GM12878 (cell line): ENCODE results near the gene MPRIP. TPM values are rescaled to one million over a fixed set of nuclear protein-coding genes. Genes with fewer than 3 reads are reported as not detected.

Source experiments
- ATAC-seq: fragments of 200-7000 bp; cut with Tn5 transposase; 3 replicates; pipeline ENCODE4 v1.9.1; 2020; ENCODE audit warnings: mild to moderate bottlenecking, moderate library complexity
- BruUV-seq: library from RNA; stranded (reverse); fragments of 400-500 nt; replicated peaks from 2 replicates; lab custom pipeline; 2021; lab: Mats Ljungman, UMichigan
- CTCF ChIA-PET: fragments of 300-600 bp; sonication (Branson Sonifier 250); formaldehyde crosslinking; extraction: SDS; loops from one replicate; lab custom pipeline; 2021; ENCODE audit warnings: inconsistent platforms; lab: Yijun Ruan, JAX
- POLR2A ChIA-PET: fragments of 350-600 bp; formaldehyde crosslinking; extraction: SDS; loops from one replicate; lab custom pipeline; 2021; ENCODE audit warnings: inconsistent platforms; lab: Charles Lee
- RAD21 ChIA-PET: fragments of 300-600 bp; sonication (Branson Sonifier 250); formaldehyde crosslinking; loops from one replicate; lab custom pipeline; 2023; ENCODE audit warnings: antibody characterized with exemption; ENCODE audit not compliant: unreplicated experiment; lab: Charles Lee
- SMC1A ChIA-PET: fragments of 300-600 bp; sonication (Branson Sonifier 250); formaldehyde crosslinking; loops from one replicate; lab custom pipeline; 2023; ENCODE audit not compliant: unreplicated experiment, uncharacterized antibody; lab: Charles Lee
- DNase-seq: peaks from one replicate; pipeline ENCODE4 v3.0.0-alpha.2; 2011; ENCODE audit warnings: low read depth, low spot score
- FAIRE-seq: peaks from 3 replicates; lab custom pipeline; 2011; peaks lifted over from hg19 to GRCh38; lab: Jason Lieb, UNC
- H2AFZ ChIP-seq: 2 replicates; pipeline ENCODE4 v1.6.0; 2011; ENCODE audit warnings: low read depth, low read length, control low read depth; ENCODE audit not compliant: control insufficient read depth
- H3K27ac ChIP-seq: 2 replicates; pipeline ENCODE4 v1.5.1; 2011; ENCODE audit warnings: control low read depth; ENCODE audit not compliant: control insufficient read depth, insufficient read depth
- H3K27me3 ChIP-seq, 2 experiments: replicated peaks in 1 of 2; 2 replicates each; pipeline versions ENCODE4 v1.6.0 to v1.6.1; 2011; ENCODE audit warnings: low read length in 1 of 2; ENCODE audit not compliant: control insufficient read depth in 2 of 2, insufficient read depth in 2 of 2
- H3K36me3 ChIP-seq, 2 experiments: 2 replicates each; pipeline ENCODE4 v1.5.1; 2011; ENCODE audit warnings: low read length in 1 of 2; ENCODE audit not compliant: control insufficient read depth in 2 of 2, insufficient read depth in 2 of 2
- H3K4me1 ChIP-seq: 2 replicates; pipeline ENCODE4 v1.6.1; 2011; ENCODE audit warnings: mild to moderate bottlenecking, low read length, moderate library complexity, mixed read lengths; ENCODE audit not compliant: control insufficient read depth, insufficient read depth
- H3K4me2 ChIP-seq: 2 replicates; pipeline ENCODE4 v1.6.0; 2011; ENCODE audit warnings: control low read depth; ENCODE audit not compliant: control insufficient read depth, insufficient read depth
- H3K4me3 ChIP-seq: fragments of 200-600 bp; sonication (generic); 2 replicates; pipeline ENCODE4 v1.5.1; 2016
- H3K79me2 ChIP-seq: 2 replicates; pipeline ENCODE4 v1.6.0; 2011; ENCODE audit warnings: low read length; ENCODE audit not compliant: control insufficient read depth, insufficient read depth
- H3K9ac ChIP-seq: 2 replicates; pipeline ENCODE4 v1.8.0; 2011; ENCODE audit warnings: low read length, control low read depth, mixed read lengths; ENCODE audit not compliant: control insufficient read depth, insufficient read depth
- H3K9me3 ChIP-seq: replicated peaks from 3 replicates; pipeline ENCODE4 v1.5.1; 2011; ENCODE audit warnings: mild to moderate bottlenecking, low read length; ENCODE audit not compliant: control insufficient read depth, insufficient read depth
- H4K20me1 ChIP-seq: 2 replicates; pipeline ENCODE4 v1.6.0; 2011; ENCODE audit not compliant: control insufficient read depth, insufficient read depth
- EGR1 ChIP-seq, 2 experiments: IDR thresholded peaks; 1 replicate in 1 of 2; 2 replicates in 1 of 2; pipeline ENCODE4 v1.6.1; 2011 to 2012; ENCODE audit warnings: low read depth in 2 of 2, low read length in 2 of 2, borderline replicate concordance in 1 of 2, mild to moderate bottlenecking in 1 of 2, moderate library complexity in 1 of 2
- PAX5 ChIP-seq: IDR thresholded peaks from 2 replicates; pipeline ENCODE4 v1.6.1; 2011; ENCODE audit warnings: low read depth, low read length, borderline replicate concordance
- POLR2A ChIP-seq: IDR thresholded peaks from 2 replicates; pipeline ENCODE4 v1.6.1; 2011; ENCODE audit warnings: low read depth, mild to moderate bottlenecking, low read length
- SMAD1 ChIP-seq: fragments of 450-650 bp; IDR thresholded peaks from 2 replicates; pipeline ENCODE4 v1.6.1; 2018; ENCODE audit warnings: mild to moderate bottlenecking, low read depth; ENCODE audit not compliant: partially characterized antibody
- WGBS: methylation state at CpG from one replicate; pipeline ENCODE4 v1.1.6; 2016; ENCODE audit warnings: low lambda C conversion rate; ENCODE audit not compliant: insufficient replicate concordance, insufficient coverage; ENCODE audit errors: missing lambda C conversion rate; 5-methylcytosine and 5-hydroxymethylcytosine counted together
- in situ Hi-C: fragments of 300-500 bp; cut with MboI; formaldehyde crosslinking; loops from 9 replicates; pipeline ENCODE4 v1.14.3; 2018; ENCODE audit warnings: mixed read lengths
- intact Hi-C: fragments of 100-400 bp; cut with micrococcal nuclease; formaldehyde crosslinking; loops from one replicate; pipeline ENCODE4 v1.14.2; 2022; ENCODE audit not compliant: unreplicated experiment
- polyA plus RNA-seq, 11 experiments: library from polyadenylated mRNA; depleted of rRNA in 4 of 11; unstranded in 6 of 11; stranded (reverse) in 5 of 11; fragments of >200 nt; fragmentation: Nextera tagmentation in 4 of 11; fragmentation: Illumina TruSeq in 1 of 11; extraction: Ambion mirVana in 4 of 11; extraction: Trizol in 1 of 11; gene quantifications; 1 replicate in 1 of 11; 2 replicates in 10 of 11; pipeline versions ENCODE4 v1.2.1 to v1.2.3, GENCODE V29; 2011 to 2016; ENCODE audit warnings: inconsistent platforms in 2 of 11, missing spikeins in 2 of 11, low read depth in 1 of 11
- total RNA-seq, 4 experiments: library from RNA; depleted of rRNA in 3 of 4; stranded (reverse); fragments of >200 nt in 3 of 4; fragmentation: Illumina TruSeq in 1 of 4; extraction: Trizol in 1 of 4; gene quantifications; 2 replicates each; pipeline versions ENCODE4 v1.2.1 to v1.2.3, GENCODE V29; 2013 to 2021
- TF ChIP-seq, protein P1 (sequence below): fragments of 450-650 bp; IDR thresholded peaks from 2 replicates; pipeline ENCODE4 v1.6.1; 2018; ENCODE audit warnings: mild to moderate bottlenecking, low read depth, moderate library complexity; ENCODE audit not compliant: partially characterized antibody

Gene MPRIP
- total and polyA plus RNA-seq, 10 of the 15 experiments (the other 5 are each of a cell fraction or from before 2014, with no cell fraction given) = 16.5 to 168 (median 71.7) TPM

DNA sequence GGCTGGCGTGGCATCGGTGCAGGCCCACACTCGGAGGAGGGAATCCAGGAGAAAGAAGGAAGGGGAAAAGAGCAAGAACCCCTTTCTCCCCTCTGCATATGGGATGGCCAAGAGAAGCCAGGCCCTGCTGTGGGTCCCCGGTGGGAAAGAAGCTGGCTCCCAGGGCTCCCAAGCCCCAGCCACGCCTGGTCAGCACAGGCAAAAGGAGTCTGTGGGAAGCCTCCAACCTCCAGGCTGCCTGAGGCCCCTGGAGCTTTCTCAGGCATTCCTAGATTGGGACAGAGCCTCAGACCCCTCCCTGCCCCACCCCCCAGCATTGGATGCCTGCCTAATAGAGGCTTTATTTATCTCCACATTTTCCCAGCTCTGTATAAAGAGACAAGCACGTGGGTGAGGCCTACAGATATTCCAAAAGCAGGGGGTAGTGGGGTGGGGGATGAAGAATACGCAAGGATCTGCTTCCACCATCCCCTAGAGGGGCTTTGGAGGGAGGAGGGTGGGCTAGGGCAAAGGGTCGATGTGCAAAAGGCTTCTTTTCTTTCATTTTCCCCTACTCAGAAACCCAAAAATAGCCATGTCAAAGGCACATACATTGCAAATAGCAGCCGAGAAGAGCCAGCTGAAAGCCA lies 56.4 kb downstream of the MPRIP start:
- Histone ChIP-seq H3K4me1 (no peaks in the 10 kb centered on the region), H3K9ac (no peak overlapping the region), H3K36me3 (peaks cover 5 to 11% of the 10 kb centered on the region in 2 experiments; a peak in 3 of 4 replicates), H3K4me2 (no peak overlapping the region), H3K4me3 (no peak overlapping the region), H3K27me3 (no peaks in the 10 kb centered on the region), H3K79me2 (no peaks in the 10 kb centered on the region), H4K20me1 (no peaks in the 10 kb centered on the region), H3K27ac (no peak overlapping the region), H3K9me3 (no peaks in the 10 kb centered on the region), H2AFZ (no peak overlapping the region)
- BruUV-seq = no TSS peak
- no peak for ATAC-seq
- no peak for DNase-seq
- 91% methylated on average over 9 of the region's 9 CpGs for WGBS
- ChIA-PET SMC1A (interaction anchor here (0.8 kb wide), 1 partner anchor 12 kb away, joined by 3 read pairs; no protein-coding TSS in a partner anchor), RAD21 (no interaction called here), CTCF (interaction anchor here (1.1 kb wide), 2 partner anchors 214 to 247 kb away, joined by 4 to 5 read pairs; no protein-coding TSS in a partner anchor), POLR2A (no interaction called here)
- intact Hi-C loops (no loop called here), in situ Hi-C loops (no loop called here)
- TF ChIP-seq SMAD1 = no peak
- no peak for TF ChIP-seq PAX5
- no peak for TF ChIP-seq POLR2A
- no peak for TF ChIP-seq EGR1 (IDR thresholded peaks at IDR 0.05; ENCODE audit: borderline replicate concordance in 1 of 2, low read depth in 2 of 2, low read length in 2 of 2)
- TF ChIP-seq, protein P1, sequence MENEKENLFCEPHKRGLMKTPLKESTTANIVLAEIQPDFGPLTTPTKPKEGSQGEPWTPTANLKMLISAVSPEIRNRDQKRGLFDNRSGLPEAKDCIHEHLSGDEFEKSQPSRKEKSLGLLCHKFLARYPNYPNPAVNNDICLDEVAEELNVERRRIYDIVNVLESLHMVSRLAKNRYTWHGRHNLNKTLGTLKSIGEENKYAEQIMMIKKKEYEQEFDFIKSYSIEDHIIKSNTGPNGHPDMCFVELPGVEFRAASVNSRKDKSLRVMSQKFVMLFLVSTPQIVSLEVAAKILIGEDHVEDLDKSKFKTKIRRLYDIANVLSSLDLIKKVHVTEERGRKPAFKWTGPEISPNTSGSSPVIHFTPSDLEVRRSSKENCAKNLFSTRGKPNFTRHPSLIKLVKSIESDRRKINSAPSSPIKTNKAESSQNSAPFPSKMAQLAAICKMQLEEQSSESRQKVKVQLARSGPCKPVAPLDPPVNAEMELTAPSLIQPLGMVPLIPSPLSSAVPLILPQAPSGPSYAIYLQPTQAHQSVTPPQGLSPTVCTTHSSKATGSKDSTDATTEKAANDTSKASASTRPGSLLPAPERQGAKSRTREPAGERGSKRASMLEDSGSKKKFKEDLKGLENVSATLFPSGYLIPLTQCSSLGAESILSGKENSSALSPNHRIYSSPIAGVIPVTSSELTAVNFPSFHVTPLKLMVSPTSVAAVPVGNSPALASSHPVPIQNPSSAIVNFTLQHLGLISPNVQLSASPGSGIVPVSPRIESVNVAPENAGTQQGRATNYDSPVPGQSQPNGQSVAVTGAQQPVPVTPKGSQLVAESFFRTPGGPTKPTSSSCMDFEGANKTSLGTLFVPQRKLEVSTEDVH = no peak
- no peak for FAIRE-seq
